Endothelial cell of umbilical vein (primary cell): ENCODE measurements around the gene STK17B. TPM values are rescaled to one million over a fixed set of nuclear protein-coding genes. Genes with fewer than 3 reads are reported as not detected.

ENCODE experiments used
- BruUV-seq: library from RNA; stranded (reverse); fragments of 400-500 nt; replicated peaks from 2 replicates; lab custom pipeline; 2021; lab: Mats Ljungman, UMichigan
- CTCF ChIA-PET: fragments of 300-600, 350-600 bp; sonication (Branson Sonifier 250); formaldehyde crosslinking; loops from one replicate; lab custom pipeline; 2021; ENCODE audit warnings: antibody characterized with exemption, inconsistent platforms; lab: Charles Lee
- POLR2A ChIA-PET: fragments of 300-600, 350-600 bp; sonication (Branson Sonifier 250); formaldehyde crosslinking; loops from one replicate; lab custom pipeline; 2021; ENCODE audit warnings: antibody characterized with exemption, inconsistent platforms; lab: Charles Lee
- DNase-seq: peaks from one replicate; pipeline ENCODE4 v3.0.0-alpha.2; 2011; ENCODE audit warnings: low read depth, low spot score
- FAIRE-seq: peaks from 2 replicates; lab custom pipeline; 2011; peaks lifted over from hg19 to GRCh38; lab: Jason Lieb, UNC
- H2AFZ ChIP-seq: 2 replicates; pipeline ENCODE4 v1.6.0; 2012; ENCODE audit warnings: low read depth, low read length, control low read depth, inconsistent platforms
- H3K27ac ChIP-seq: 2 replicates; pipeline ENCODE4 v1.5.1; 2011; ENCODE audit warnings: low read depth, mild to moderate bottlenecking, control low read depth, low read length, moderate library complexity; ENCODE audit not compliant: insufficient read depth
- H3K27me3 ChIP-seq, 2 experiments: 2 replicates each; pipeline versions ENCODE4 v1.6.0 to v1.6.1; 2011; ENCODE audit warnings: low read length in 2 of 2, mixed read lengths in 1 of 2; ENCODE audit not compliant: control insufficient read depth in 2 of 2, insufficient read depth in 2 of 2
- H3K36me3 ChIP-seq, 2 experiments: 2 replicates in 1 of 2; 3 replicates in 1 of 2; pipeline ENCODE4 v1.5.1; 2011; ENCODE audit warnings: low read length in 2 of 2, mild to moderate bottlenecking in 1 of 2, moderate library complexity in 1 of 2; ENCODE audit not compliant: control insufficient read depth in 2 of 2, insufficient read depth in 2 of 2; ENCODE audit errors: extremely low read depth in 1 of 2
- H3K4me1 ChIP-seq: 3 replicates; pipeline ENCODE4 v1.5.1; 2011; ENCODE audit warnings: mild to moderate bottlenecking, low read length; ENCODE audit not compliant: control insufficient read depth, insufficient read depth; ENCODE audit errors: extremely low read depth
- H3K4me2 ChIP-seq: 2 replicates; pipeline ENCODE4 v1.6.1; 2011; ENCODE audit warnings: low read length, control low read depth, mixed read lengths; ENCODE audit not compliant: insufficient read depth
- H3K4me3 ChIP-seq, 3 experiments: fragments of 200-600 bp in 1 of 3; sonication (generic), shearing (Covaris generic) in 1 of 3; replicated peaks in 1 of 3; 2 replicates each; pipeline ENCODE4 v1.5.1; 2011 to 2016; ENCODE audit warnings: control low read depth in 3 of 3, low read length in 3 of 3, mild to moderate bottlenecking in 2 of 3, inconsistent platforms in 1 of 3, low read depth in 1 of 3, moderate library complexity in 1 of 3; ENCODE audit not compliant: insufficient read depth in 1 of 3
- H3K79me2 ChIP-seq: 2 replicates; pipeline ENCODE4 v1.6.0; 2012; ENCODE audit warnings: low read length, inconsistent platforms; ENCODE audit not compliant: control insufficient read depth, insufficient read depth
- H3K9ac ChIP-seq: replicated peaks from 2 replicates; pipeline ENCODE3; 2011; ENCODE audit warnings: low read length, control low read depth; ENCODE audit not compliant: insufficient read depth; ENCODE audit errors: extremely low read depth
- H3K9me1 ChIP-seq: replicated peaks from 3 replicates; pipeline ENCODE4 v1.6.0; 2011; ENCODE audit warnings: mild to moderate bottlenecking, low read length; ENCODE audit not compliant: control insufficient read depth, insufficient read depth; ENCODE audit errors: extremely low read depth
- H3K9me3 ChIP-seq: replicated peaks from 2 replicates; pipeline ENCODE4 v1.5.1; 2012; ENCODE audit warnings: low read length, inconsistent platforms; ENCODE audit not compliant: control insufficient read depth, insufficient read depth
- H4K20me1 ChIP-seq: replicated peaks from 2 replicates; pipeline ENCODE3; 2011; ENCODE audit warnings: mild to moderate bottlenecking, low read length; ENCODE audit not compliant: control insufficient read depth, insufficient read depth; ENCODE audit errors: extremely low read depth
- EZH2 ChIP-seq: IDR thresholded peaks from 2 replicates; pipeline ENCODE4 v1.6.1; 2012; ENCODE audit warnings: borderline replicate concordance, low read depth, mild to moderate bottlenecking, moderate library complexity, low read length, inconsistent platforms; ENCODE audit not compliant: severe bottlenecking
- FOS ChIP-seq: IDR thresholded peaks from 2 replicates; pipeline ENCODE4 v1.6.1; 2011; ENCODE audit warnings: mild to moderate bottlenecking, low read length, moderate library complexity, borderline replicate concordance; ENCODE audit not compliant: insufficient read depth
- JUN ChIP-seq: IDR thresholded peaks from 2 replicates; pipeline ENCODE4 v1.6.1; 2011; ENCODE audit warnings: borderline replicate concordance, low read depth; ENCODE audit not compliant: insufficient read length, insufficient read depth
- POLR2A ChIP-seq: IDR thresholded peaks from 2 replicates; pipeline ENCODE4 v1.6.1; 2012; ENCODE audit warnings: low read depth, mild to moderate bottlenecking, control low read depth, low read length
- POLR2AphosphoS5 ChIP-seq: IDR thresholded peaks from 2 replicates; pipeline ENCODE4 v1.6.1; 2012; ENCODE audit warnings: low read depth, mild to moderate bottlenecking, control low read depth, low read length, moderate library complexity; ENCODE audit not compliant: insufficient read depth
- dilution Hi-C: fragments of 300-500 bp; cut with MboI; formaldehyde crosslinking; loops from one replicate; pipeline ENCODE4 v1.15.0; 2019; ENCODE audit warnings: low sequenced_read_pairs; ENCODE audit not compliant: extremely low pct_ligation_motif_present
- intact Hi-C: fragments of 100-400 bp; cut with micrococcal nuclease; formaldehyde crosslinking; loops from one replicate; pipeline ENCODE4 v1.10.0; 2022
- polyA plus RNA-seq, 4 experiments: library from polyadenylated mRNA; depleted of rRNA in 3 of 4; stranded (reverse) in 3 of 4; unstranded in 1 of 4; fragments of >200 nt; gene quantifications; 2 replicates each; pipeline versions ENCODE4 v1.2.1 to v1.2.3, GENCODE V29; 2011 to 2012; ENCODE audit warnings: missing spikeins in 1 of 4
- total RNA-seq: library from RNA; stranded (reverse); gene quantifications from 2 replicates; pipeline ENCODE4 v1.2.3, GENCODE V29; 2021
- TF ChIP-seq, protein P1 (sequence below), 2 donors: IDR thresholded peaks; 1 replicate in 1 of 2; 2 replicates in 1 of 2; pipeline ENCODE4 v1.5.1; 2011; ENCODE audit warnings: low read length in 2 of 2, mild to moderate bottlenecking in 2 of 2, moderate library complexity in 2 of 2, control low read depth in 1 of 2, inconsistent platforms in 1 of 2, low read depth in 1 of 2; ENCODE audit not compliant: insufficient read depth in 1 of 2; ENCODE audit errors: extremely low read depth in 1 of 2
- TF ChIP-seq, protein P2 (sequence below): IDR thresholded peaks from 2 replicates; pipeline ENCODE4 v1.6.1; 2011; ENCODE audit not compliant: insufficient read depth, insufficient read length

Gene STK17B
- total and polyA plus RNA-seq, 2 donors (not counting 3 experiments of a cell fraction or from before 2014, with no cell fraction given) = 2.5 to 16.6 TPM

DNA sequence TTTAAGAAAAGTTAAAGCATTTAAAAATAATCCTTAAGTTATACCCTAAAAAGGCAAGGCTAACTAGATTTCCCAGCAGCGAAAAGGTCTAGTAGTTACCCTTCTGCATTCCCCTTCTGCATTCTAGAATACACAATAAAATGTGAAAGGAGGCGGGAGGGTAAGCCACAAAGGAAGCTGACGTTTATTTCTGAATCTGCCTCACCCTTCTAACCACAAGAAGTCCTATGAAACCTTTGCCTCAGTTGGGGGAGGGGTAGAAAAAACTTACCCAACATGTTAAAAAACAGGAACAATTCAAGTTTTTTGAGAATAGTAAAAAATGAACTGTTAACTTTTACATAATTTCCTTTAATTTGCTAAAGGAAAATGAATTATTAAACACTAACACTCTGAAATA is 11.3 kb downstream of the STK17B start:
- BruUV-seq = no TSS peak
- POLR2A ChIA-PET = no interaction called here
- H3K4me3 ChIP-seq = no peak overlapping the region

DNA sequence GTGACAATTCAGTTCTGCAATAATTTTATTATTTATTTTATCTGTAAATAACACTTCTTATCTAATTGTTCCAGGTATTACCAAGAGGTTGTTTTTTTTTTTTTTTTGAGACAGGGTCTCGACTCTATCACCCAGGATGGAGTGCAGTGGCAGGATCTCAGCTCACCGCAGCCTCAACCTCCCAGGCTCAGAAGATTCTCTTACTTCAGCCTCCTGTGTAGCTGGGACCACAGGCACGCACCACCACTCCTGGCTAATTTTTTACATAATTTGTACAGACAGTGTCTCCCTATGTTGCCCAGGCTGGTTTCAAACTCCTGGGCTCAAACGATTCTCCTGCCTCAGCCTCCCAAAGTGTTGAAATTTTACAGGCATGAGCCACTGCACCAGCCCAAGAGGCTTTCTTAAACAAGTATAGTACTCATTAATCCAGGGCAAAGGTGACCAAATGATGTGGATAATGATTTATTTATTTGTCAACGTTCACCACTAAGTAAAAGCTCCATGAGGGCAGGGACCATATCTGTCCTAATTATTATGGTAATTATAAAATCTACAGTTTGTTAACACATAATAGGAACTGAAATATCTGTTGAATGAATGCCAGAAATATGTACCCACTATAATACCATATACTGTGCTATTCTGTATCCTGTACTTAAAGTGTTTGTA is 12.0 kb downstream of the STK17B start:
- no peak overlapping the region for H3K9ac ChIP-seq
- peak overlapping the region; percentile 74 for H3K4me2 ChIP-seq
- H3K27ac ChIP-seq = no peak overlapping the region

More for the DNA sequence above, 11.3 kb downstream of the STK17B start:
- dilution Hi-C loops (no loop called here), intact Hi-C loops (no loop called here)
- TF ChIP-seq, protein P1, sequence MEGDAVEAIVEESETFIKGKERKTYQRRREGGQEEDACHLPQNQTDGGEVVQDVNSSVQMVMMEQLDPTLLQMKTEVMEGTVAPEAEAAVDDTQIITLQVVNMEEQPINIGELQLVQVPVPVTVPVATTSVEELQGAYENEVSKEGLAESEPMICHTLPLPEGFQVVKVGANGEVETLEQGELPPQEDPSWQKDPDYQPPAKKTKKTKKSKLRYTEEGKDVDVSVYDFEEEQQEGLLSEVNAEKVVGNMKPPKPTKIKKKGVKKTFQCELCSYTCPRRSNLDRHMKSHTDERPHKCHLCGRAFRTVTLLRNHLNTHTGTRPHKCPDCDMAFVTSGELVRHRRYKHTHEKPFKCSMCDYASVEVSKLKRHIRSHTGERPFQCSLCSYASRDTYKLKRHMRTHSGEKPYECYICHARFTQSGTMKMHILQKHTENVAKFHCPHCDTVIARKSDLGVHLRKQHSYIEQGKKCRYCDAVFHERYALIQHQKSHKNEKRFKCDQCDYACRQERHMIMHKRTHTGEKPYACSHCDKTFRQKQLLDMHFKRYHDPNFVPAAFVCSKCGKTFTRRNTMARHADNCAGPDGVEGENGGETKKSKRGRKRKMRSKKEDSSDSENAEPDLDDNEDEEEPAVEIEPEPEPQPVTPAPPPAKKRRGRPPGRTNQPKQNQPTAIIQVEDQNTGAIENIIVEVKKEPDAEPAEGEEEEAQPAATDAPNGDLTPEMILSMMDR (IDR thresholded peaks at IDR 0.05; ENCODE audit: extremely low read depth in 1 of 2, insufficient read depth in 1 of 2, low read depth in 1 of 2, low read length in 2 of 2) = no peak
- peak; percentile 31 for TF ChIP-seq FOS
- peaks cover 14% of the 10 kb centered on the region for H3K4me1 ChIP-seq
- H3K27ac ChIP-seq = peak overlapping the region; percentile 55
- H3K36me3 ChIP-seq = no peaks in the 10 kb centered on the region
- H3K4me2 ChIP-seq = peak overlapping the region; percentile 74
- H3K79me2 ChIP-seq = peaks cover 34% of the 10 kb centered on the region
- H2AFZ ChIP-seq = no peak overlapping the region
- FAIRE-seq = no peak
- H3K9me1 ChIP-seq = no peaks in the 10 kb centered on the region
- peak; percentile 60 for DNase-seq
- no peaks in the 10 kb centered on the region for H4K20me1 ChIP-seq
- CTCF ChIA-PET = interaction anchor here (0.8 to 1.2 kb wide), 3 partner anchors 10 to 118 kb away, joined by 3 read pairs; no protein-coding TSS in a partner anchor
- no peak overlapping the region for H3K9ac ChIP-seq
- H3K27me3 ChIP-seq = no peaks in the 10 kb centered on the region
- H3K9me3 ChIP-seq = no peaks in the 10 kb centered on the region

More for the DNA sequence above, 12.0 kb downstream of the STK17B start:
- CTCF ChIA-PET = interaction anchor here (1.0 to 1.2 kb wide), 2 partner anchors 11 to 81 kb away, joined by 3 read pairs; no protein-coding TSS in a partner anchor
- dilution Hi-C loops = no loop called here
- FAIRE-seq = no peak
- POLR2A ChIA-PET = no interaction called here
- no peaks in the 10 kb centered on the region for H4K20me1 ChIP-seq
- TF ChIP-seq EZH2 (no peak), POLR2A (no peak), JUN (no peak), POLR2AphosphoS5 (no peak), FOS (no peak)
- TF ChIP-seq, protein P1 (IDR thresholded peaks at IDR 0.05; ENCODE audit: extremely low read depth in 1 of 2, insufficient read depth in 1 of 2, low read depth in 1 of 2, low read length in 2 of 2) = no peak
- TF ChIP-seq, protein P2, sequence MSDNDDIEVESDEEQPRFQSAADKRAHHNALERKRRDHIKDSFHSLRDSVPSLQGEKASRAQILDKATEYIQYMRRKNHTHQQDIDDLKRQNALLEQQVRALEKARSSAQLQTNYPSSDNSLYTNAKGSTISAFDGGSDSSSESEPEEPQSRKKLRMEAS = no peak
- no peak overlapping the region for H3K4me3 ChIP-seq
- DNase-seq = no peak
- H3K4me1 ChIP-seq = peaks cover 14% of the 10 kb centered on the region
- H3K27me3 ChIP-seq = no peaks in the 10 kb centered on the region
- intact Hi-C loops = no loop called here
- no peaks in the 10 kb centered on the region for H3K9me3 ChIP-seq
- peaks cover 0 to 4% of the 10 kb centered on the region in 2 experiments for H3K36me3 ChIP-seq
- peaks cover 26% of the 10 kb centered on the region for H3K79me2 ChIP-seq
- no peaks in the 10 kb centered on the region for H3K9me1 ChIP-seq
- no TSS peak for BruUV-seq
- H2AFZ ChIP-seq = no peak overlapping the region
